Measurements from ENCODE around the gene ENTREP3. TPM values are rescaled to one million over a fixed set of nuclear protein-coding genes. Genes with fewer than 3 reads are reported as not detected.

ENTREP3 gene
- total RNA-seq, 1 donor from 2014 or later = 58.4 TPM

DNA sequence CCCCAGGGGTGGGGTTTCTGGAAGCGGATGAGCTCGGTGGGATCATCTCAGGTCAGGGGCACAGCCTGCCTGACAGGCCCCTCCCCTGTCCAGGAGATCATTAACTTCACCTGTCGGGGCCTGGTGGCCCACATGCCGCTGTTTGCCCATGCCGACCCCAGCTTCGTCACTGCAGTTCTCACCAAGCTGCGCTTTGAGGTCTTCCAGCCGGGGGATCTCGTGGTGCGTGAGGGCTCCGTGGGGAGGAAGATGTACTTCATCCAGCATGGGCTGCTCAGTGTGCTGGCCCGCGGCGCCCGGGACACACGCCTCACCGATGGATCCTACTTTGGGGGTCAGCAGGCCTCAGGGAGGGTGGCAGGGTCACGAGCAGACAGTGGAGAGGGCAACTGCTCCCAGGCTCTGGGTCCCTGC, 30.4 kb upstream of the ENTREP3 start:
- no peaks in the 10 kb centered on the region for H3K27me3 Mint-ChIP-seq
- H3K4me3 Mint-ChIP-seq (ENCODE audit: low read depth) = no peak overlapping the region
- no peaks in the 10 kb centered on the region for H3K9me3 Mint-ChIP-seq (ENCODE audit: low read depth)
- no peak for DNase-seq (ENCODE audit: low spot score, unreplicated experiment)
- no peaks in the 10 kb centered on the region for H3K36me3 Mint-ChIP-seq (ENCODE audit: insufficient read depth)
- H3K4me1 Mint-ChIP-seq (ENCODE audit: low read depth) = no peaks in the 10 kb centered on the region
- TF ChIP-seq, protein P1, sequence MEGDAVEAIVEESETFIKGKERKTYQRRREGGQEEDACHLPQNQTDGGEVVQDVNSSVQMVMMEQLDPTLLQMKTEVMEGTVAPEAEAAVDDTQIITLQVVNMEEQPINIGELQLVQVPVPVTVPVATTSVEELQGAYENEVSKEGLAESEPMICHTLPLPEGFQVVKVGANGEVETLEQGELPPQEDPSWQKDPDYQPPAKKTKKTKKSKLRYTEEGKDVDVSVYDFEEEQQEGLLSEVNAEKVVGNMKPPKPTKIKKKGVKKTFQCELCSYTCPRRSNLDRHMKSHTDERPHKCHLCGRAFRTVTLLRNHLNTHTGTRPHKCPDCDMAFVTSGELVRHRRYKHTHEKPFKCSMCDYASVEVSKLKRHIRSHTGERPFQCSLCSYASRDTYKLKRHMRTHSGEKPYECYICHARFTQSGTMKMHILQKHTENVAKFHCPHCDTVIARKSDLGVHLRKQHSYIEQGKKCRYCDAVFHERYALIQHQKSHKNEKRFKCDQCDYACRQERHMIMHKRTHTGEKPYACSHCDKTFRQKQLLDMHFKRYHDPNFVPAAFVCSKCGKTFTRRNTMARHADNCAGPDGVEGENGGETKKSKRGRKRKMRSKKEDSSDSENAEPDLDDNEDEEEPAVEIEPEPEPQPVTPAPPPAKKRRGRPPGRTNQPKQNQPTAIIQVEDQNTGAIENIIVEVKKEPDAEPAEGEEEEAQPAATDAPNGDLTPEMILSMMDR (IDR thresholded peaks at IDR 0.05; ENCODE audit: unreplicated experiment) = no peak
- H3K27ac Mint-ChIP-seq = no peak overlapping the region

DNA sequence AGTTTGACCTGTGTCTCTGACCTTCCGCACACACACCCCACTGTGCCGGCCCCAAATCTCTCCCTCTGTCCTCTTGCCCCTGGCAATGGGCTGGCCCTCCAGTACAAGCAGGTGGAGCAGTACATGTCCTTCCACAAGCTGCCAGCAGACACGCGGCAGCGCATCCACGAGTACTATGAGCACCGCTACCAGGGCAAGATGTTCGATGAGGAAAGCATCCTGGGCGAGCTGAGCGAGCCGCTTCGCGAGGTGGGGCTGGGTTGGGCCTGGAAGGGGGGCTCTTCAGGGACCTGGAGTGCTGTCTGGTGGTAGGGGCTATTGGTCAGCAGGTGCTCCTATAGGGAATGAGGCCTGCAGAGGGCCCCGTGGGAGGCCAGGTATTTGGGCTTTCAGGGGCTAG, 29.8 kb upstream of the ENTREP3 start:
- H3K27ac Mint-ChIP-seq = no peak overlapping the region
- no peaks in the 10 kb centered on the region for H3K9me3 Mint-ChIP-seq (ENCODE audit: low read depth)

DNA sequence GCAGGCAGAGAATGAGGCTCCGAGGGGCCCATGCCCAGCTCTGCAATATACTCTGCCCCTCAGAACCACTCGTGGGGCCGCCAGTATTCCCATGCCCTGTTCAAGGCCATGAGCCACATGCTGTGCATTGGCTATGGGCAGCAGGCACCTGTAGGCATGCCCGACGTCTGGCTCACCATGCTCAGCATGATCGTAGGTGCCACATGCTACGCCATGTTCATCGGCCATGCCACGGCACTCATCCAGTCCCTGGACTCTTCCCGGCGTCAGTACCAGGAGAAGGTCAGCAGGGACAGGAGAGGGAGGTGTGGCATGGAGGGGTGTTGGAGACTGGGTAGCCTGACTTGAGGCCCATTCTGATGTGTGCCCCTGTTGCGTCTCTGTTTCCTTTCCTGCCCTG, 29.2 kb upstream of the ENTREP3 start:
- Mint-ChIP-seq H3K4me1 (ENCODE audit: low read depth) (no peaks in the 10 kb centered on the region), H3K4me3 (ENCODE audit: low read depth) (no peak overlapping the region), H3K9me3 (ENCODE audit: low read depth) (no peaks in the 10 kb centered on the region), H3K27me3 (no peaks in the 10 kb centered on the region), H3K27ac (no peak overlapping the region), H3K36me3 (ENCODE audit: insufficient read depth) (no peaks in the 10 kb centered on the region)
- TF ChIP-seq, protein P1 (IDR thresholded peaks at IDR 0.05; ENCODE audit: unreplicated experiment) = no peak
- no peak for DNase-seq (ENCODE audit: low spot score, unreplicated experiment)

More for the DNA sequence above, 29.8 kb upstream of the ENTREP3 start:
- TF ChIP-seq, protein P1 (IDR thresholded peaks at IDR 0.05; ENCODE audit: unreplicated experiment) = no peak
- Mint-ChIP-seq H3K4me3 (ENCODE audit: low read depth) (no peak overlapping the region), H3K4me1 (ENCODE audit: low read depth) (no peaks in the 10 kb centered on the region), H3K27me3 (no peaks in the 10 kb centered on the region), H3K36me3 (ENCODE audit: insufficient read depth) (no peaks in the 10 kb centered on the region)
- DNase-seq (ENCODE audit: low spot score, unreplicated experiment) = no peak

DNA sequence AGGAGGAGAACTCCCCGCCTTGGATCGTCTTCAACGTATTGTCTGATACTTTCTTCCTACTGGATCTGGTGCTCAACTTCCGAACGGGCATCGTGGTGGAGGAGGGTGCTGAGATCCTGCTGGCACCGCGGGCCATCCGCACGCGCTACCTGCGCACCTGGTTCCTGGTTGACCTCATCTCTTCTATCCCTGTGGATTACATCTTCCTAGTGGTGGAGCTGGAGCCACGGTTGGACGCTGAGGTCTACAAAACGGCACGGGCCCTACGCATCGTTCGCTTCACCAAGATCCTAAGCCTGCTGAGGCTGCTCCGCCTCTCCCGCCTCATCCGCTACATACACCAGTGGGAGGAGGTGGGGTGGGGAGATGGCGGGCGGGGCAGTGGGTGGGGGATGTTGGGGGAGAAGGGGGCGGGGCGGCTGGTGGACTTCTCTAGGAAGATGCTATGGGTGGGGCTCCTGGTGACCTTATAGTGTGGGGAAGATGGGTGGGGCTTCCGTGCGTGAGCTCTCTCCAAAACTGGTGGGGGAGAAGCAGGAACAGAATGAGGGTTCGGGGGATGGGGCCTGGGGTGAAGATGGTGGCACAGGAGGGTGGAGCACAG, 27.3 kb upstream of the ENTREP3 start:
- Mint-ChIP-seq H3K9me3 (ENCODE audit: low read depth) (no peaks in the 10 kb centered on the region), H3K27ac (no peak overlapping the region), H3K27me3 (no peaks in the 10 kb centered on the region), H3K36me3 (ENCODE audit: insufficient read depth) (no peaks in the 10 kb centered on the region), H3K4me3 (ENCODE audit: low read depth) (no peak overlapping the region), H3K4me1 (ENCODE audit: low read depth) (peaks cover 6% of the 10 kb centered on the region)
- TF ChIP-seq, protein P1 (IDR thresholded peaks at IDR 0.05; ENCODE audit: unreplicated experiment) = no peak
- no peak for DNase-seq (ENCODE audit: low spot score, unreplicated experiment)

DNA sequence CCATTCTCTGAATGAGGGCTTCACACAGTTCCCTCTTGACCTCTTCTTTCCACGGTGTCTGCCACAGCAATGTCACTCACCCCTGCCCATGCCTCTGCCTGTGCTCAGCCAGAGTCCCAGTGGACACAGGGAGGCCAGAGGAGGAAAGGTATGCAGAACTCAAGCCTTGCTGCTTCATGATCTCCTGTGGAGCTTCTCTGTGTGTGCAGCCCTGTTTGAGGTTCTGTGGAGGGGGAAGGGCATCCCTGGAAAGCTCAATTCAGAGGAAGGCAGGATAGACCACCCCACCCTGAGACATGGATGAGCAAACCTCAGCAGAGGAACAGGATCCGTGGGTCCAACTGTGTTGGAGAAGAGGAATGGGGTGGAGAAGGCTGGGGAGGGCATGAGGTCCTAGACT, 24.0 kb upstream of the ENTREP3 start:
- Mint-ChIP-seq H3K27ac (no peak overlapping the region), H3K27me3 (no peaks in the 10 kb centered on the region), H3K4me3 (ENCODE audit: low read depth) (no peak overlapping the region), H3K9me3 (ENCODE audit: low read depth) (no peaks in the 10 kb centered on the region), H3K4me1 (ENCODE audit: low read depth) (peaks cover 6% of the 10 kb centered on the region), H3K36me3 (ENCODE audit: insufficient read depth) (no peaks in the 10 kb centered on the region)
- no peak for DNase-seq (ENCODE audit: low spot score, unreplicated experiment)
- TF ChIP-seq, protein P1 (IDR thresholded peaks at IDR 0.05; ENCODE audit: unreplicated experiment) = no peak
